Measurements from ENCODE around the gene LY6G5B.

The LY6G5B gene

GRCh38 chr6:31718265-31718664 is 48.5 kb downstream of the LY6G5B start:
- no peak for DNase-seq

- no peak for DNase-seq
These were observed 49.2 kb downstream of the LY6G5B start for GRCh38 chr6:31719001-31719400.

GRCh38 chr6:31720196-31720770 is 50.5 kb downstream of the LY6G5B start:
- DNase-seq, result no peak

- no peak for DNase-seq
These were observed 51.7 kb downstream of the LY6G5B start, which contains the start of gene LY6G6C for GRCh38 chr6:31721351-31722020. LY6G6C (minus strand) TSS chr6:31721746; CDS start chr6:31721679, 67 bp downstream.

- no peak for DNase-seq
These were observed 52.4 kb downstream of the LY6G5B start for GRCh38 chr6:31722173-31722572.

Measured in NCI-H1048 (cell line).